CD14-positive monocyte (primary cell): ENCODE measurements around the gene ZNF281. TPM values are rescaled to one million over a fixed set of nuclear protein-coding genes. Genes with fewer than 3 reads are reported as not detected.

ENCODE experiments used
- DNase-seq, 3 donors: peaks; one replicate each; pipeline ENCODE4 v3.0.0-alpha.2; 2011 to 2022
- H2AFZ ChIP-seq: 2 replicates; pipeline ENCODE4 v1.6.0; 2012; ENCODE audit warnings: mild to moderate bottlenecking, low read depth, low read length, inconsistent platforms; ENCODE audit not compliant: insufficient read depth, poor library complexity, severe bottlenecking
- H3K27ac ChIP-seq, 2 donors: 1 replicate in 1 of 2; 2 replicates in 1 of 2; pipeline ENCODE4 v1.5.1; 2012 to 2013; ENCODE audit warnings: low read length in 2 of 2, control low read depth in 1 of 2, inconsistent platforms in 1 of 2, low read depth in 1 of 2, mild to moderate bottlenecking in 1 of 2
- H3K27me3 ChIP-seq, 2 donors: one replicate each; pipeline versions ENCODE4 v1.6.0 to v1.6.1; 2011 to 2013; ENCODE audit warnings: low read length in 2 of 2; ENCODE audit not compliant: control insufficient read depth in 2 of 2, insufficient read depth in 2 of 2
- H3K36me3 ChIP-seq, 2 donors: replicated peaks in 1 of 2; 1 replicate in 1 of 2; 2 replicates in 1 of 2; pipeline versions ENCODE4 v1.5.1 to v1.6.1; 2012 to 2013; ENCODE audit warnings: low read length in 2 of 2, control low read depth in 1 of 2, inconsistent platforms in 1 of 2, mild to moderate bottlenecking in 1 of 2; ENCODE audit not compliant: insufficient read depth in 2 of 2, control insufficient read depth in 1 of 2
- H3K4me1 ChIP-seq, 2 donors: 1 replicate in 1 of 2; 2 replicates in 1 of 2; pipeline versions ENCODE4 v1.5.1 to v1.6.1; 2012 to 2013; ENCODE audit warnings: low read length in 2 of 2, control low read depth in 1 of 2, inconsistent platforms in 1 of 2, mild to moderate bottlenecking in 1 of 2, moderate library complexity in 1 of 2; ENCODE audit not compliant: insufficient read depth in 2 of 2, control insufficient read depth in 1 of 2
- H3K4me2 ChIP-seq: replicated peaks from 2 replicates; pipeline ENCODE3; 2012; ENCODE audit warnings: low read length, moderate library complexity, mild to moderate bottlenecking; ENCODE audit not compliant: poor library complexity, severe bottlenecking; ENCODE audit errors: extremely low read depth
- H3K4me3 ChIP-seq, 3 experiments: fragments of 200-600 bp in 1 of 3; sonication (generic) in 1 of 3; replicated peaks in 1 of 3; 1 replicate in 2 of 3; 2 replicates in 1 of 3; pipeline ENCODE4 v1.5.1; 2011 to 2013; ENCODE audit warnings: low read length in 3 of 3, mild to moderate bottlenecking in 3 of 3, control low read depth in 2 of 3, low read depth in 2 of 3, inconsistent platforms in 1 of 3, moderate library complexity in 1 of 3
- H3K79me2 ChIP-seq: 2 replicates; pipeline ENCODE4 v1.6.0; 2012; ENCODE audit warnings: mild to moderate bottlenecking, control low read depth, inconsistent platforms, low read length, moderate library complexity; ENCODE audit not compliant: insufficient read depth
- H3K9ac ChIP-seq: 2 replicates; pipeline ENCODE4 v1.6.0; 2017; ENCODE audit warnings: low read length, mild to moderate bottlenecking; ENCODE audit not compliant: insufficient read depth, poor library complexity, severe bottlenecking
- H3K9me3 ChIP-seq, 2 donors: replicated peaks in 1 of 2; 1 replicate in 1 of 2; 2 replicates in 1 of 2; pipeline versions ENCODE4 v1.5.1 to v1.6.1; 2012 to 2013; ENCODE audit warnings: low read length in 2 of 2, control low read depth in 1 of 2; ENCODE audit not compliant: control insufficient read depth in 1 of 2, insufficient read depth in 1 of 2
- H4K20me1 ChIP-seq: 2 replicates; pipeline ENCODE4 v1.6.0; 2012; ENCODE audit warnings: mild to moderate bottlenecking, low read length, control low read depth, moderate library complexity; ENCODE audit not compliant: insufficient read depth
- H3K27ac Mint-ChIP-seq, 7 donors: one replicate each; pipeline ENCODE4 v1.8.0; 2020; ENCODE audit warnings: mild to moderate bottlenecking in 7 of 7, mixed read lengths in 7 of 7, moderate library complexity in 6 of 7, inconsistent platforms in 2 of 7
- H3K27me3 Mint-ChIP-seq, 3 donors: one replicate each; pipeline ENCODE4 v1.8.0; 2021 to 2022; ENCODE audit warnings: low read depth in 3 of 3, mild to moderate bottlenecking in 3 of 3, mixed read lengths in 3 of 3, moderate library complexity in 3 of 3, inconsistent platforms in 1 of 3
- H3K36me3 Mint-ChIP-seq, 2 donors: one replicate each; pipeline ENCODE4 v1.8.0; 2020; ENCODE audit warnings: mixed read lengths in 2 of 2, inconsistent platforms in 1 of 2, mild to moderate bottlenecking in 1 of 2
- H3K4me1 Mint-ChIP-seq: one replicate; pipeline ENCODE4 v1.8.0; 2020; ENCODE audit warnings: mild to moderate bottlenecking, mixed read lengths
- H3K4me3 Mint-ChIP-seq, 2 donors: one replicate each; pipeline ENCODE4 v1.8.0; 2020; ENCODE audit warnings: mild to moderate bottlenecking in 2 of 2, mixed read lengths in 2 of 2, moderate library complexity in 1 of 2
- H3K9me3 Mint-ChIP-seq, 7 donors: one replicate each; pipeline ENCODE4 v1.8.0; 2020 to 2022; ENCODE audit warnings: mixed read lengths in 7 of 7, mild to moderate bottlenecking in 6 of 7, moderate library complexity in 6 of 7, inconsistent platforms in 2 of 7
- WGBS: methylation state at CpG from one replicate; pipeline ENCODE4 v1.1.5; 2013; ENCODE audit warnings: missing lambda C conversion rate; ENCODE audit not compliant: insufficient coverage; 5-methylcytosine and 5-hydroxymethylcytosine counted together
- intact Hi-C, 2 donors: fragments of 100-400 bp; cut with micrococcal nuclease; formaldehyde crosslinking; loops; one replicate each; pipeline versions ENCODE4 v1.15.0 to v1.15.1; 2023
- polyA plus RNA-seq, 3 donors: library from polyadenylated mRNA; depleted of rRNA in 1 of 3; unstranded in 2 of 3; stranded (reverse) in 1 of 3; fragments of 300-500 nt in 2 of 3; fragments of >200 nt in 1 of 3; fragmentation: Illumina TruSeq in 2 of 3; gene quantifications; 1 replicate in 2 of 3; 2 replicates in 1 of 3; pipeline ENCODE4 v1.2.3, GENCODE V29; 2012 to 2021
- TF ChIP-seq, protein P1 (sequence below): fragments of 200-600 bp; IDR thresholded peaks from one replicate; pipeline ENCODE4 v1.8.0; 2022; ENCODE audit warnings: antibody characterized with exemption, mild to moderate bottlenecking

Gene ZNF281
- polyA plus RNA-seq, 3 donors, result 10.5 to 30.6 (median 26.6) TPM

DNA sequence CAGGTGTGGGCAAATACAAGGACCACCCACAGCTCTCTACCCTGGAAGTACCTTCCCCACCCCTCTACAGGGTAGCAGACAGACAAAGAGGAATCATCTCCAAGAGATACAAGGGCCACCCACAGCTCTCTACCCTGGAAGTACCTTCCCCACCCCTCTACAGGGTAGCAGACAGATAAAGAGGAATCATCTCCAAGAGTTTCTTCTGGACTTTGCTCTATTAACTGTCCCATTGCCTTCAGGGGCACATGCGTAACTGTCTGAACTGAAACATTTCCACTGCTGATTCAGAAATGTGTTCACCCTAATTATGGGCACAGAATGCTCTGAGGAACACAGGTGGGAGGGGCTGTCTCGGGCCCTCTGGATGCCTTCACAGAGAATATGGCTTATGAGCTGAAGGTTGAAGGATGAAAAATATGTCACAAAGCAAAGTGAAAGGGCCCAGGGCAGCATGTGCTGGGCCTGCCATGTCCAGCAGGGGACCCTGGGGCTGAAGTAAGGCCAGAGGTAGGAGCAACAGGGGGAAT, 43.9 kb downstream of the ZNF281 start:
- DNase-seq, result no peak
- TF ChIP-seq, protein P1, sequence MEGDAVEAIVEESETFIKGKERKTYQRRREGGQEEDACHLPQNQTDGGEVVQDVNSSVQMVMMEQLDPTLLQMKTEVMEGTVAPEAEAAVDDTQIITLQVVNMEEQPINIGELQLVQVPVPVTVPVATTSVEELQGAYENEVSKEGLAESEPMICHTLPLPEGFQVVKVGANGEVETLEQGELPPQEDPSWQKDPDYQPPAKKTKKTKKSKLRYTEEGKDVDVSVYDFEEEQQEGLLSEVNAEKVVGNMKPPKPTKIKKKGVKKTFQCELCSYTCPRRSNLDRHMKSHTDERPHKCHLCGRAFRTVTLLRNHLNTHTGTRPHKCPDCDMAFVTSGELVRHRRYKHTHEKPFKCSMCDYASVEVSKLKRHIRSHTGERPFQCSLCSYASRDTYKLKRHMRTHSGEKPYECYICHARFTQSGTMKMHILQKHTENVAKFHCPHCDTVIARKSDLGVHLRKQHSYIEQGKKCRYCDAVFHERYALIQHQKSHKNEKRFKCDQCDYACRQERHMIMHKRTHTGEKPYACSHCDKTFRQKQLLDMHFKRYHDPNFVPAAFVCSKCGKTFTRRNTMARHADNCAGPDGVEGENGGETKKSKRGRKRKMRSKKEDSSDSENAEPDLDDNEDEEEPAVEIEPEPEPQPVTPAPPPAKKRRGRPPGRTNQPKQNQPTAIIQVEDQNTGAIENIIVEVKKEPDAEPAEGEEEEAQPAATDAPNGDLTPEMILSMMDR, result no peak
- Mint-ChIP-seq H3K4me1 (peaks cover 55% of the 10 kb centered on the region), H3K4me3 (no peak overlapping the region), H3K36me3 (peaks cover 0 to 3% of the 10 kb centered on the region in 2 donors), H3K27ac (peak overlapping the region; percentile 57 to 74 (median 58)), H3K9me3 (no peaks in the 10 kb centered on the region), H3K27me3 (no peaks in the 10 kb centered on the region)
- no peak overlapping the region for H3K4me2 ChIP-seq
- no peaks in the 10 kb centered on the region for H3K27me3 ChIP-seq
- intact Hi-C loops, result loop anchor here in 1 of 2 donors (5.0 kb wide), 1 partner anchor 41 kb away; no protein-coding TSS in a partner anchor
- H3K36me3 ChIP-seq, result no peaks in the 10 kb centered on the region
- no peaks in the 10 kb centered on the region for H4K20me1 ChIP-seq
- WGBS, result 88% methylated on average over 2 of the region's 2 CpGs
- H3K27ac ChIP-seq, result peak overlapping the region in 1 of 2 donors; percentile 53
- H3K9me3 ChIP-seq, result no peaks in the 10 kb centered on the region
- peaks cover 64 to 80% of the 10 kb centered on the region in 2 donors for H3K4me1 ChIP-seq
- H3K4me3 ChIP-seq, result no peak overlapping the region
- no peaks in the 10 kb centered on the region for H3K79me2 ChIP-seq
- no peak overlapping the region for H3K9ac ChIP-seq
- H2AFZ ChIP-seq, result no peak overlapping the region

DNA sequence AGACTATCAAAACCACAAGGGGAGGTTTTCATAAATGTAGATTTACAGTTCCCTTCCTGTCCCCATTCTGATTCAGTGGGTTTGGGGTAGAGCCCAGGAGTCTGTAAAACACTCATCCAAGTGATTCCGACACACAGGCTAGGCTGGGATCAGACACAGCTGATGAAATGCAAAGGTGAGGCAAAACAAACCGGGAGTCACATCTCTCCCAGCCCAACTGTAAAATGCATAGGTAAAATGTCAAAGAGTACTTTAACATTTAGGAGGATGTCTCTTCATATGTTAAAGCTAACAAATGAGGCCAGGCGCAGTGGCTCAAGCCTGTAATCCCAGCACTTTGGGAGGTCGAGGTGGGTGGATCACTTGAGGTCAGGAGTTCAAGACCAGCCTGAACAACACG, 45.0 kb downstream of the ZNF281 start:
- H3K79me2 ChIP-seq, result no peaks in the 10 kb centered on the region
- intact Hi-C loops, result loop anchor here in 1 of 2 donors (5.0 kb wide), 1 partner anchor 42 kb away; no protein-coding TSS in a partner anchor
- no peak overlapping the region for H3K4me3 ChIP-seq
- H3K4me2 ChIP-seq, result no peak overlapping the region
- no peak overlapping the region for H2AFZ ChIP-seq
- H3K9me3 ChIP-seq, result no peaks in the 10 kb centered on the region
- no peak overlapping the region for H3K27ac ChIP-seq
- Mint-ChIP-seq H3K36me3 (peaks cover 0 to 3% of the 10 kb centered on the region in 2 donors), H3K9me3 (no peaks in the 10 kb centered on the region), H3K27me3 (no peaks in the 10 kb centered on the region), H3K4me1 (peaks cover 54% of the 10 kb centered on the region), H3K4me3 (no peak overlapping the region), H3K27ac (peak overlapping the region in 1 of 7 donors; percentile 77)
- no peak for DNase-seq
- H3K4me1 ChIP-seq, result peaks cover 72 to 91% of the 10 kb centered on the region in 2 donors
- TF ChIP-seq, protein P1, result no peak
- no peak overlapping the region for H3K9ac ChIP-seq
- H3K36me3 ChIP-seq, result no peaks in the 10 kb centered on the region
- WGBS, result 100% methylated on average over 1 of the region's 5 CpGs
- no peaks in the 10 kb centered on the region for H3K27me3 ChIP-seq
- no peaks in the 10 kb centered on the region for H4K20me1 ChIP-seq
